ENCODE measurements around the gene TBC1D13.

DNA sequence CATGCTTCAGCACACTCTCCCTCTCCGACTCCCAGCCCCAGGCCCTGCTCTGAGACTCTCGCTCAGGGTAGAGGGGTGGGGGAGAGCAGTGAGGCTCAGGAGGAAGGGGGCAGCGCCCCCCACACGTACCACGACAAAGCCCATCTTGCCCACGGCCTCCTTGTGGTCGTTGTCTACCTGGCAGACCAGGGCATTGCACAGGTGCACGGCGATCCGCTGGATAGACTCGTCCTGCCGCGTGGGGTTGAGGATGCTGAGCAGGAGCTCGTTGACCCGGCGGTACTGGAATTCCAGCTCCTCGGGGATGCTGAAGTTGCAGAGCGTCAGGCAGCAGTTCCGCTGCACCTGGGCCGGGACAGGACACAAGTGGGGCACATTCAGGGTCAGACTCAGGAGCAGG is 44.7 kb upstream of the TBC1D13 start:
- TF ChIP-seq CHD1 (IDR thresholded peaks at IDR 0.05; ENCODE audit: low read depth, low read length): no peak
- TF ChIP-seq SMC3 (IDR thresholded peaks at IDR 0.05; ENCODE audit: low read depth, low read length): no peak
- TF ChIP-seq, protein P1, sequence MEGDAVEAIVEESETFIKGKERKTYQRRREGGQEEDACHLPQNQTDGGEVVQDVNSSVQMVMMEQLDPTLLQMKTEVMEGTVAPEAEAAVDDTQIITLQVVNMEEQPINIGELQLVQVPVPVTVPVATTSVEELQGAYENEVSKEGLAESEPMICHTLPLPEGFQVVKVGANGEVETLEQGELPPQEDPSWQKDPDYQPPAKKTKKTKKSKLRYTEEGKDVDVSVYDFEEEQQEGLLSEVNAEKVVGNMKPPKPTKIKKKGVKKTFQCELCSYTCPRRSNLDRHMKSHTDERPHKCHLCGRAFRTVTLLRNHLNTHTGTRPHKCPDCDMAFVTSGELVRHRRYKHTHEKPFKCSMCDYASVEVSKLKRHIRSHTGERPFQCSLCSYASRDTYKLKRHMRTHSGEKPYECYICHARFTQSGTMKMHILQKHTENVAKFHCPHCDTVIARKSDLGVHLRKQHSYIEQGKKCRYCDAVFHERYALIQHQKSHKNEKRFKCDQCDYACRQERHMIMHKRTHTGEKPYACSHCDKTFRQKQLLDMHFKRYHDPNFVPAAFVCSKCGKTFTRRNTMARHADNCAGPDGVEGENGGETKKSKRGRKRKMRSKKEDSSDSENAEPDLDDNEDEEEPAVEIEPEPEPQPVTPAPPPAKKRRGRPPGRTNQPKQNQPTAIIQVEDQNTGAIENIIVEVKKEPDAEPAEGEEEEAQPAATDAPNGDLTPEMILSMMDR (conservative IDR thresholded peaks at IDR 0.05; ENCODE audit: low read depth, low read length): no peak
- TF ChIP-seq BHLHE40 (IDR thresholded peaks at IDR 0.05; ENCODE audit: low read depth, low read length): no peak

Data from IMR-90 (cell line).